Ovary (tissue), 9 donors: ENCODE measurements around the gene POLG2. TPM values are rescaled to one million over a fixed set of nuclear protein-coding genes. Genes with fewer than 3 reads are reported as not detected.
"Not testable (repeated sequence)": the region's sequence is repeated elsewhere in the genome, so short reads cannot be mapped to it uniquely, and the experiment has no call there.

Experiments used
- DNase-seq, 5 donors: peaks; one replicate each; pipeline ENCODE4 v3.0.0-alpha.2; 2019 to 2020
- H3K27ac ChIP-seq, 2 donors: fragments of 200-600 bp; one replicate each; pipeline versions ENCODE4 v1.5.1 to v1.8.0; 2019 to 2022
- H3K27me3 ChIP-seq: fragments of 200-600 bp; one replicate; pipeline ENCODE4 v1.8.0; 2022
- H3K36me3 ChIP-seq: fragments of 200-600 bp; sonication (generic); one replicate; pipeline ENCODE4 v1.5.1; 2019
- H3K4me1 ChIP-seq: one replicate; pipeline ENCODE4 v1.8.1; 2013; ENCODE audit warnings: mild to moderate bottlenecking, moderate library complexity; ENCODE audit not compliant: insufficient read depth
- H3K4me3 ChIP-seq: fragments of 200-600 bp; sonication (generic); one replicate; pipeline ENCODE4 v1.5.1; 2017
- H3K9me3 ChIP-seq, 2 donors: fragments of 200-600 bp in 1 of 2; sonication (generic) in 1 of 2; one replicate each; pipeline versions ENCODE4 v1.5.1 to v1.8.1; 2013 to 2019; ENCODE audit warnings: mild to moderate bottlenecking in 1 of 2, moderate library complexity in 1 of 2
- EP300 ChIP-seq: sonication (generic); formaldehyde crosslinking; IDR thresholded peaks from one replicate; pipeline ENCODE4 v1.6.1; 2017; ENCODE audit warnings: antibody characterized with exemption
- POLR2A ChIP-seq: fragments of 450-650 bp; IDR thresholded peaks from one replicate; pipeline ENCODE4 v1.6.1; 2017; ENCODE audit warnings: antibody characterized with exemption, mild to moderate bottlenecking, moderate library complexity
- WGBS, 3 donors: extraction: QIAGEN DNeasy Blood & Tissue Kit in 1 of 3; methylation state at CpG; one replicate each; pipeline versions ENCODE4 v1.1.5 to v1.1.7; 2013 to 2017; 5-methylcytosine and 5-hydroxymethylcytosine counted together
- intact Hi-C, 4 donors: fragments of 100-400 bp; cut with DNase I; formaldehyde crosslinking; loops; one replicate each; pipeline versions ENCODE4 v1.11.0 to v1.15.1; 2022 to 2023
- polyA plus RNA-seq, 2 donors: library from polyadenylated mRNA; stranded (reverse); fragments of 200-250 nt in 1 of 2; fragments of 350-450 nt in 1 of 2; fragmentation: Illumina TruSeq in 1 of 2; extraction: RNeasy Lipid Tissue Mini Kit (QIAGEN cat#74804) in 1 of 2; gene quantifications; one replicate each; pipeline ENCODE4 v1.2.3, GENCODE V29; 2013 to 2014
- total RNA-seq, 7 donors: library from RNA; depleted of rRNA in 2 of 7; stranded (reverse); fragments of >200 nt in 2 of 7; fragmentation: NEBNext Ultra II Directional in 3 of 7; extraction: Animal tissue kit (Norgen Biotek cat#: 25700) in 3 of 7; gene quantifications; one replicate each; pipeline versions ENCODE4 v1.1.0 to v1.2.4, GENCODE V29; 2016 to 2023
- TF ChIP-seq, protein P1 (sequence below), 3 donors: fragments of 450-650 bp in 2 of 3; fragments of 200-600 bp in 1 of 3; IDR thresholded peaks; one replicate each; pipeline versions ENCODE4 v1.5.1 to v1.8.0; 2016 to 2022; ENCODE audit warnings: antibody characterized with exemption in 3 of 3, mild to moderate bottlenecking in 1 of 3
- donor health status: DM: no; HTN: no; CAD: no; lungs with moderate emphysema.
- donor health status: DM: no; HTN: no; CAD: no.
- donor health status: Bipolar disorder and iron deficiency.
- donor health status: DM: yes; HTN: yes; CAD: no.
- donor health status: DM: no; HTN: no; CAD: no.
- donor health status: DM: yes; HTN: yes; CAD: no.

POLG2 gene
- total and polyA plus RNA-seq, 9 donors: 8.7 to 21.3 (median 16.6) TPM

- Histone ChIP-seq H3K9me3 (no peaks in the 10 kb centered on the region), H3K36me3 (no peaks in the 10 kb centered on the region), H3K4me1 (no peaks in the 10 kb centered on the region), H3K27ac (no peak overlapping the region), H3K4me3 (no peak overlapping the region), H3K27me3 (no peaks in the 10 kb centered on the region)
- intact Hi-C loops: no loop called here
- TF ChIP-seq, protein P1, sequence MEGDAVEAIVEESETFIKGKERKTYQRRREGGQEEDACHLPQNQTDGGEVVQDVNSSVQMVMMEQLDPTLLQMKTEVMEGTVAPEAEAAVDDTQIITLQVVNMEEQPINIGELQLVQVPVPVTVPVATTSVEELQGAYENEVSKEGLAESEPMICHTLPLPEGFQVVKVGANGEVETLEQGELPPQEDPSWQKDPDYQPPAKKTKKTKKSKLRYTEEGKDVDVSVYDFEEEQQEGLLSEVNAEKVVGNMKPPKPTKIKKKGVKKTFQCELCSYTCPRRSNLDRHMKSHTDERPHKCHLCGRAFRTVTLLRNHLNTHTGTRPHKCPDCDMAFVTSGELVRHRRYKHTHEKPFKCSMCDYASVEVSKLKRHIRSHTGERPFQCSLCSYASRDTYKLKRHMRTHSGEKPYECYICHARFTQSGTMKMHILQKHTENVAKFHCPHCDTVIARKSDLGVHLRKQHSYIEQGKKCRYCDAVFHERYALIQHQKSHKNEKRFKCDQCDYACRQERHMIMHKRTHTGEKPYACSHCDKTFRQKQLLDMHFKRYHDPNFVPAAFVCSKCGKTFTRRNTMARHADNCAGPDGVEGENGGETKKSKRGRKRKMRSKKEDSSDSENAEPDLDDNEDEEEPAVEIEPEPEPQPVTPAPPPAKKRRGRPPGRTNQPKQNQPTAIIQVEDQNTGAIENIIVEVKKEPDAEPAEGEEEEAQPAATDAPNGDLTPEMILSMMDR (IDR thresholded peaks at IDR 0.05): no peak
- TF ChIP-seq POLR2A (no peak), EP300 (no peak)
- DNase-seq: no peak
- 72 to 78% (median 74%) methylated on average over 9 of the region's 9 CpGs for WGBS, 3 donors
Observed at GRCh38 chr17:64466019-64466735, 30.7 kb downstream of the POLG2 start.

GRCh38 chr17:64461788-64462187 lies 35.1 kb downstream of the POLG2 start:
- TF ChIP-seq, protein P1 (IDR thresholded peaks at IDR 0.05): no peak
- TF ChIP-seq POLR2A (no peak), EP300 (no peak)
- intact Hi-C loops: no loop called here
- no peak overlapping the region for H3K4me3 ChIP-seq

DNA sequence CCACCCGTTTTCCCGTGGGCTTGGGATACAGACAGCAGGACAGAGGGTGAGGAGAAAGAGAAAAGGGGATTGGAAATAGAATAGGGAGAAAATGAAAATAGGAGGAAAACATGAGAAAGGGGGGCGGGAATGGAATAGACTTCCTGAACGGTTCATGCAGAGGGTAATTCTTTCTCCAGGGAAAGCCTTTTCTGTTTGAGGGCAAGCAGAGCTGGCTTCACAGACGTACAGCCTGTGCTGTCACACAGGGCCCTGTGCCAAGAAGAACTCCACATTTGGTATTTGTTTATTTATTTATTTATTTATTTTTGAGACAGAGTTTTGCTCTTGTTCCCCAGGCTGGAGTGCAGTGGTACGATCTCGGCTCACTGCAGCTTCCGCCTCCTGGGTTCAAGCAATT lies 35.9 kb downstream of the POLG2 start:
- DNase-seq: peak in 1 of 5 donors; percentile 35
- peaks cover 1% of the 10 kb centered on the region for H3K4me1 ChIP-seq
- no peaks in the 10 kb centered on the region for H3K27me3 ChIP-seq
- intact Hi-C loops: no loop called here
- H3K36me3 ChIP-seq: no peaks in the 10 kb centered on the region
- TF ChIP-seq EP300 (no peak), POLR2A (no peak)
- TF ChIP-seq, protein P1 (IDR thresholded peaks at IDR 0.05): no peak
- 73 to 76% (median 74%) methylated on average over 8 of the region's 8 CpGs for WGBS, 3 donors
- no peaks in the 10 kb centered on the region for H3K9me3 ChIP-seq
- no peak overlapping the region for H3K27ac ChIP-seq
- no peak overlapping the region for H3K4me3 ChIP-seq

More at GRCh38 chr17:64461788-64462187, 35.1 kb downstream of the POLG2 start:
- Histone ChIP-seq H3K9me3 (no peaks in the 10 kb centered on the region), H3K27ac (no peak overlapping the region), H3K4me1 (peaks cover 1% of the 10 kb centered on the region), H3K27me3 (no peaks in the 10 kb centered on the region), H3K36me3 (no peaks in the 10 kb centered on the region)
- DNase-seq: no peak
- 72 to 74% (median 72%) methylated on average over 6 of the region's 6 CpGs for WGBS, 3 donors

GRCh38 chr17:64459818-64460217 lies 37.0 kb downstream of the POLG2 start:
- DNase-seq, H3K27me3 ChIP-seq, H3K4me3 ChIP-seq, H3K36me3 ChIP-seq, H3K27ac ChIP-seq, intact Hi-C loops, H3K4me1 ChIP-seq, H3K9me3 ChIP-seq: not testable (repeated sequence)
- WGBS, 3 donors: 96 to 98% (median 96%) methylated on average over 7 of the region's 7 CpGs

GRCh38 chr17:64459284-64459747 lies 37.5 kb downstream of the POLG2 start:
- TF ChIP-seq POLR2A: no peak
- TF ChIP-seq EP300: no peak
- TF ChIP-seq, protein P1 (IDR thresholded peaks at IDR 0.05): no peak
- intact Hi-C loops: no loop called here
- no peak overlapping the region for H3K27ac ChIP-seq

More at GRCh38 chr17:64459284-64459747, 37.5 kb downstream of the POLG2 start:
- H3K4me3 ChIP-seq: no peak overlapping the region
- WGBS, 3 donors: 58 to 66% (median 63%) methylated on average over 6 of the region's 6 CpGs
- no peaks in the 10 kb centered on the region for H3K27me3 ChIP-seq
- H3K9me3 ChIP-seq: no peaks in the 10 kb centered on the region
- peaks cover 1% of the 10 kb centered on the region for H3K4me1 ChIP-seq
- DNase-seq: no peak
- no peaks in the 10 kb centered on the region for H3K36me3 ChIP-seq
